Activated gamma-delta T cell (primary cell): ENCODE data around the gene KCTD19.
A peak's percentile ranks its signal among the peaks of the same experiment; 100 is the strongest.

Experiments
- DNase-seq: peaks from one replicate; lab custom pipeline; 2025; lab: John Stamatoyannopoulos, UW

The KCTD19 gene

DNA sequence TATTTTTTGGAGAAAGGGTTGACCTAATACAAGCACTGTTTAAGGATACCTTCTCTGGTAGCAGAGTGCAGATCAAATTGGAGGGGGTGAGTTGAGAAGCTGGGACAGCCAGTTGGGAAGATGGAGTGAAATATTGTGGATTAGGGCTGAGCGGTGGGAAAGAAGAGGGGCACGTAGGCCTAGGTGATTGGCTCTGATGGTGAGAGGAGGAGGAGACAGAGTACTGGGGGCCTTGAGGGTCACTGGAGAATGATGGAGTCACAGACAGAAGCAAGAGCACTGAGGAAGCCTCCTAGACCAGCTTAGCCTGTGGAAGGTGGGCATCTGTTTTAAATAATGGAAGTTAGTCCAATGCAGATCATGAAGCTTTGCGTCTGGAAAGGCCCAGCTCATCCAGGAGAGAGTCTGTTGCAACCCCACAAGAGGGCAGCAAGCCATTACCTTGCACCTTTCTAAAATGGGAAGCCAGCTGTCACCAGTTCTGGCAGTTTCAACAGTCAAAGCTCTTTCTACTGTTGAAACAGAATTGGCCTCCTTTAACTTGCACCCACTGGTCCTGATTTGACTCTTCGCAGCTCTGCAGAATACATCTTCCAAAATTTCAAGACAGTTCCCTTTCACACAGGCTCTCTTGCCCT is 66.0 kb downstream of the KCTD19 start:
- no peak for DNase-seq

DNA sequence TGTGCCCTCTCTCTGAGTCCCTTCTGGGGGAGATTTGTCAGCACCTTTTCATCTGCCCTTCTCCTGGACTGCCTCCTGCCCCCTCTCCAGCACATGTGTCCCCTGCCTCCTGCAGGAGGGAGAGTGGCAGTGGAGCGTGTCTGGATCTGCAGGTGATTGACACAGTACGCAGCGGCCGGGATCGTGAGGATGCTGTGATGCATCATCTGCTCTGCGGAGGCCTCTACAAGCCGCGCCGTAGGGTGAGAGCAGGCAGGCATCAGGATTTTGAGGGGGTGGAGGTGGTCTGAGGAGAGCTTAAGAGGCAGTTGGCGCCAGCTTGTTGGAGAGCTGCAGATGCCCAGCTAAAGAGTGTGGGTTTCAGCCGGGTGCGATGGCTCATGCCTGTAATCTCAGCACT is 66.8 kb downstream of the KCTD19 start:
- no peak for DNase-seq

DNA sequence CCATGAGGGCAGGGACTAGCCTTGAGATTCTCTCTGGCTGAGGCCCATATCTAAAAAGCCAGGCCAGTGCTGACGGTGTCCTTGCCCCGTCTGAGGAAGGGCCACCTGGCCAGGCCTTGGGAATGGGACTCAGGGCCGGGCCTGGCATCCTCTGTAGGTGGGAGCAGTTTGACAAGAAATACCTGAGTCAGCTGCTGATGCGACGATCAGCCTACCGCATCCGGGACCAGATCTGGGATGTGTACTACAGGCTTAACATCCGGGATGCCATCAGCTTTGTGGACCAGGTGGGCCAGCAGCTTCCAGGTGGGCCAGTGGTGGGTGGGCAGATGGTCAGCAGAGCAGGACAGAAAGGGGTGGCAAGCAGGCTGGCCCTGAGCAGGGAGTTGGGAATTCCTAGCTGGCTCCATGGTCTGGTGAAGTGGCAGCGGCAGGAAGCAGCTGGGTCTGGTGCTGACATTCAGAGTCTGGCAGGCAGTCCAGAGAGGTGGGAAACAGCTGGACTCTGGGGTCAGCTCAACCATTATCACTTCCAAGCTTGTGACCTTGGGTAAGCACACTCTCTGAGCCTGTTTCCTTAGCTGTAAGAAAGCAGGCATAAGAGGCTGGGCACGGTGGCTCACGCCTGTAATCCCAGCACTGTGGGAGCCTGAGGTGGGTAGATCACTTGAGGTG is 68.2 kb downstream of the KCTD19 start:
- DNase-seq: no peak

DNA sequence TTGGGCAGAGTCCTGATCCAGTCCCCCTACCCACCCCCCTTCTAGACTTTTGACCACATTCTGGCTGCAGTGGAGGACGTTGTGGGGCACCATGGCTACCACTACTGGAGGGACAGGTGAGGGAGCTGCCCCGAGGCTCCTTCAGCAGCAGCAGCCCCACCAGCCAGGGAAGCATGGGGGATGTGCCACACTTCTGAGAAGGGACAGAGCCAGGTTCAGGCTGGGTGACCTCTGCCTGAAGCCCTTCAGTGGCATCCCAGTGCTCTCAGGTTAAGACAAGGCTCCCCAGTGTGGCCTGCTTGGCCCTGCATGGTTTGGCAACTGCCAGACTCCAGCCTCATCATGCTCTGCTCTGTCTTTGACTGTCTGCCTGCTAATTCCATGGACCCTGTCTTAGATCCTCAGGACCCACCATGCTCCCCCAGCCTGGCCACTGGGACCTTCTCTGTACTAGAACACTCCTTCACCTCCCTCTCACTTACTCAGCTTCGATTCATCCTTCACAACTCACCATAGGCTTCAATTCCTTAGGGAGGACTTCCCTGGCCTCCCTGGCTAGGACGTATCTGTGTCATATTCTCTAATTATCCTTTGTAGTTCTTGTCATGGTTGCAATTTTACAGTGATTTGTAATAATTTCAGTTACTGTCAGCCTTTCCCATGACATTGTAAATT is 68.9 kb downstream of the KCTD19 start:
- no peak for DNase-seq

DNA sequence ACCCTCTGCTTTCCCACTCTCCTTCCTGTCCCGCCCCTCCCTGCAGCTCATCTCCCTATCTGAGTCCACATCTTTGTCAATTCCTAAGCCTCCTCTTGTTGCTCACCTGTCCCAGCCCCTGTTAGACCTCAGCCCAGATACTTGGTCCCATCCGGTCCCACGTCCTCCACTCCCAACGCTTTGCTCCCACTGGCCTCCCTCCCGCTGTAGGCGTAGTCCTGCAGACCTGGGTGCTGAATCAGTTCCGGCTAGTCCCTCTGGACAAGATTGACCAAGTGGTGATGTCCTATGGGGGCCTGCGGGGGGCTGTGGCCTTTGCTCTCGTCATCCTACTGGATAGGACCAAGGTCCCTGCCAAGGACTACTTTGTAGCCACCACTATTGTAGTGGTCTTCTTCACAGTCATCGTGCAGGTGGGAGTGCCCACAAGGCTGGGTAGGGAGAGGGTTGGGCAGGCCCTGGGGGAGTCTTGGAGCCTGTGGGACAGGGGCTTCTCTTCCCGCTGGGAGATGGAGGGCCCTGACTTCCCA is 69.8 kb downstream of the KCTD19 start:
- no peak for DNase-seq

- no peak for DNase-seq
Observed at GRCh38 chr16:67255553-67256221, 70.9 kb downstream of the KCTD19 start.

- no peak for DNase-seq
Observed at GRCh38 chr16:67254801-67255552, 71.6 kb downstream of the KCTD19 start.

DNA sequence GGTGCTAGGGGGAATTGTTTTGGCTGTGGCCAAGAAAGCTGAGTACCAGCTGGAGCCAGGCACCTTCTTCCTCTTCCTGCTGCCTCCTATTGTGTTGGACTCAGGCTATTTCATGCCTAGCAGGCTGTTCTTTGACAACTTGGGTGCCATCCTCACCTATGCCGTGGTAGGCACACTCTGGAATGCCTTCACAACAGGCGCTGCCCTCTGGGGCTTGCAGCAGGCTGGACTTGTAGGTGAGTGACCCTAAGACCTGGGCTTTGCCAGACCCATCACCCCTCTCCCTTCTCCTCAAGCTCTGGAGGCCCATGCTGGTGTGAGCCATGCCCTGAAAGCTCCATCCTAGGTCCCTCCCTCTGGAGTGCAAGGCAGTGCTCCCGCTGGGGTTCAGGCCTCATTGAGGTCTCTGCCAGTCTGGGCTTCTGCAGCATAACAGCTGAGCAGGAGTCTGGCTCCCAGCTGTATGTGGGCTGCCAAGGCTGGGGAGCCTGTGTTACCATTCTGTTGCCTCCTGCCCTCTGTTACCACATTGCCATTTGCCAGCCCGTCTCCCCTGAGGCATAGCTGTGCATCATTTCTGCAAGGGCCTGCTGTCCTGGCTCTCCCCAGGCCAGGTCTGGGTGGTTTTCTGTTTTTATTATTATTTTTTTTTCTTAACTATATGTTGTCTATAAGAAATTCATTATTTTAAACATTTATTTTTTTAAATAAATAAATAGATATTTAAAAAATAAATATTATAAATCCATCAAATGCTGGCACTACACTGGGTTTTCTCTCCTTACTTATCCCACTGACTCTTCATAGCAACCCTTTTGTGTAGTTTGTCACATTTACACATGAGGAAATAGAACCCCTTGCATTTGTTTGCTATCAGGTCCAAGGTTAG is 73.7 kb downstream of the KCTD19 start:
- DNase-seq: no peak

GRCh38 chr16:67250045-67250327 is 76.6 kb downstream of the KCTD19 start:
- no peak for DNase-seq

GRCh38 chr16:67249178-67250044 is 77.1 kb downstream of the KCTD19 start:
- no peak for DNase-seq

DNA sequence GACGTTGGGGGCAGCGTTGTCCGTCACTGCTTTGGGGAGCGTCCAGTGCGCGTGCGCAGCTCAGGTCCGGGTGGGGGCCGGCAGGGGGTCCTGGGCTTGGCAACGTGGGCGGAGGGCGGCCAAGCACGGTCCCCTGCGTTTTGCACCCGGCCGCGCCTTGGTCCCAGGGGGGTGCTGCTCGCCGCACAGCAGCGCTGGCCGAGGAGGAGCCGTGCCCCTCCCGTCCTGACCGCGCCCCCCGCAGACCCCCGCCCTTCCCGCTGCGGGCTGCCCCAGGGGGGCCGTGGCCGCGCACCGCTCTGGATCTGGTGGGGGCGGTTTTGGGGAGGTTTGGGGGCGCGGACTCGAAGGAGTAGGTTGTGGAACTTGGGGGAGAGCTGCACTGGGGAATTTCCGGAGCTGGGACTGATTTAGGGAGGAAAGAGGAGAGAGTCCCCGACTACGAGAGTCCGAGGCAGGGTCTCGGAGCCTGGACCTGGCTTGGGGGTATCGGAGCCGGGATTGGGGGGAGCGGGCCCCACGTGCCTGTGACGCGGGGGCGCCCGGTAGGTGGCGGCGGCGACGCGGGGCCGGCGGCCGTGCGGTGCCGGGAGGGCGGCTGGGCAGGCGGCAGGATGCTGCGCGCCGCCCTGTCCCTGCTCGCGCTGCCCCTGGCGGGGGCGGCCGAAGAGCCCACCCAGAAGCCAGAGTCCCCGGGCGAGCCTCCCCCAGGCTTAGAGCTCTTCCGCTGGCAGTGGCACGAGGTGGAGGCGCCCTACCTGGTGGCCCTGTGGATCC is 78.0 kb downstream of the KCTD19 start, which contains the start of gene SLC9A5:
TSS of gene SLC9A5 (plus strand) at position 579 of the 777 bp plus-strand sequence. CDS start at position 615, 36 bp downstream.
- DNase-seq: peak; percentile 25

DNA sequence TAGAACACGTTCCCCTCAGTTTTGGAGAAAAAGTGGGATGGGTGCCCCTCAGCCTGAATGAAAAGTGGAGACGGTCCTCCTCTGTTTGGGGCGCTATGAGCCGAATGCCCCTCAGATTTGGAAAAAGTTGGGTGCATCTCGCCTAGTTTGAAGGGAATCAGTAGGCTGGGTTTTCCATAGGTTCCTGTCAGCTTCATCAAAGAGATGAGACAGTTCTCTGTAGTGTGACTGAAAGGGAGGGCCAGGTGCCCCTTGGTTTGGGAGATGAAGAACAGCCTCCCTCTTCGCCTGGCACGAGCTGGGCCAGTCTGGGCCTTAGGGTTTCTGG is 78.5 kb downstream of the KCTD19 start:
- DNase-seq: no peak

DNA sequence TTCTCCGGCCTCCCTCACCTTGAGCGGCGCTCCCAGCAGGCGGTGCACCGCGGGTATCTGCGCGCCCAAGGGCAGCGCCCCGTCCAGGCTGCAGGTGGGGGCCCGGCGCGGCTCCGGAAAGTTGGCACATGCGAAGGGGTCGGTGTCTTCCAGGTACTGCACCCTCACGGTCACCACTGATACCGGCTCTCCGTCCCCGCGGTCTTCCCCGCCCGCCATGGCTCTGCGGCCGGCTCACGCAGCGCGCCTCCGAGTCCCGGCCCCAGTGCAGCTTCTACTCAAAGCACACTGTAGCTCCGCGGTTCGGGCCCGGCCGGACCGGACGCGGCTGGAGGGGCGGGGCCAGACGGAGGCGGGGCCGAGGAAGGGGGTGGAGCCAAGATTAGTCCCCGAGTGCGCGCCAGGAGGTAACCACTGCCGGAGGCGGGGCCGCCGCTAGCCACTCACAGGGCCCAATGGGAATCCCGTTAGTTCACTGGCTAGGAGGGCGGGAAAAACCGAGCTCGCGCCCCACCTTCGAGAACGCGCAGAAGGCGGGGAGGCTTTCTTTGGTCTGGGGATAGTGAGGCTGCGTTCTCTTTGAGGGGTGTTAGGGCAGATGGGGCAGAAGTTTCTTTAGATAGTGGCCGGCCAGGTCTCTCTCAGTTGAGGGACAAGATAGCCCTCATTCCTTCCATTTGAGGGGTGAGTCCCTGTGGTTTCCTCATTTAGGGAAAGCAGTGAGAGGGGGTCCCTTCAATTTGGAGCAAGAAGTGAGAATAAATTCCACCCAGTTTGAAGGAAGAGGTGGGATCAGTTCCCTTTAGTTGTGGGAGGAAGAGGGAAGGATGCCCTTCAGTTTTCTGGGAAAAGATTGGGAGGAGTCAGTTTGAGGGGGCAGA is 79.1 kb downstream of the KCTD19 start, which contains the start of gene FHOD1:
TSS of gene FHOD1 (minus strand) at position 290 of the 881 bp plus-strand sequence. CDS start at position 219, 71 bp downstream.
- DNase-seq: peak; percentile 94

DNA sequence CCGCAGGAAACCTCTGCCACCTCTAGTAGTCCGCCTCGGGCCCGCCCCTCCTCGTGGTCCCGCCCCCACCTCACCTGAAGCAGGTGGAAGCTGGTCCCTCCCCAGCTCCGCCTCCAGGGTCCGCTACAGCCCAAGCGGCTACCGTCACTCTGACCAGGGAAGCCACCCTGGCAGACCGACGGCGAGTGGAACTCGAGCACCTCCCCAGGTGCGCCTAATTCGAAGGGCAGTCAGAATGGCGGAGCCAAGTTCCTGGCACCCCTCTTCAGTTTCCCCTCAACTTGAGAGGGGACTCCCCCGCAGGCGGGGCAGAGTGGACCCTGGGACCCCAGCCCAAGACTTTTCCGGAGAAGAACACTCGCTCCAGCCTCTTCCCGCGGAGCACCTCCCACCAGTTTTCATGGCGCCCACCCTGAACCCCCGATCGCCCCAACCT is 79.8 kb downstream of the KCTD19 start:
- DNase-seq: no peak

DNA sequence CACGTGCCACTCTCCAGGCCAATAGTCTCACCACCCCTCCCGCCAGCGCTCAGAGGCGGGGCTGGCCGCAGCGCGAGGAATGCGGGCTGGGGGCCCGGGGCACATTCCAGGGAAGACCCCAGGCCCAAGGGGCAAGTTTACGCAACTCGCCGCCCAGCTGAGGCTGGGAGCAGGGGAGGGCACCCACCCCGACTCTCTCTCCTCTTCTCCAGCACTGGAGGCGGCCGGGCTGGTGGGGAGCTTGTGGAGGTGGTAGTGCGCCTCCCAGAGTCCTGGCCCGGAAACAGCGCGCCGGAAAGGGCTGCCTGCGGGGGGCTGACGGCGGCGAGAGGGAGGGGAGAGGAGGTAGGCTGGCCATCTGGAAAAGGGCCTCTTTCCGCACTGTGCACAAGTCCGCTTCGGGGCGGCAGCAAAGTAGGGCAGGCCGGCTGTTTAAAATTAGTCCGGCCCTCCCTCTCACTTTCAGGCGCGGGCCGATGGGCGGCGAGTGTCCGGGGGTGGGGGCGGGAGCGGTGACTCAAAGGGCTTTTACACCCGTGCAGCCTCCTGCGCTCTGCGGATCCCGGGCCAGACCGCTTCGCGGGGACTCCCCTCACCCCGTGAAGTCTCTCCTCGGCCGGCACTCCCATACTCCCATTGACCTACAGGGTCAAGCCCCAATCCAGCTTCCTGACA is 80.3 kb downstream of the KCTD19 start:
- DNase-seq: peak; percentile 52

DNA sequence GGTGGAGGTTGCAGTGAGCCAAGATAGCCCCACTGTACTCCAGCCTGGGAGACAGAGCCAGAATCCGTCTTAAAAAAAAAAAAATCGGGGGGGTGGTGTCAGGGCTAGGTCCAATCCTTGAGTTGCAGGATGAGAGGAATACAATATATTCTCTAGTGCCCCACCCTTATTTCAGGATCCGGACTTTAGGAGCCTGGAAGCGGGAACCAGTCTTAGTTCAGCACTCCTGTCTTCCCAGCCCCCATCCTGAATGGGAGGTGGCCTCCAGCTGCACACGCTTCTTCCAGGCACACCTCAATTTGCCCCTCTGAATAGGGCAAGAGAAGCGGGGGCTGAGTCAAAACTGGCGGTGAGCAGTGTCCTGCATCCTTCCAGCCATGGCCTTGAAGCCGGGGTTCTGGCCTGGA is 80.9 kb downstream of the KCTD19 start:
- DNase-seq: no peak

- no peak for DNase-seq
Observed at GRCh38 chr16:67245186-67245585, 81.4 kb downstream of the KCTD19 start.
